Stromal cell of bone marrow (primary cell): ENCODE measurements around the gene MEGF9.

Experiments used
- DNase-seq: peaks from one replicate; pipeline ENCODE4 v3.0.0-alpha.2; 2012; ENCODE audit warnings: low read depth

MEGF9 gene

DNA sequence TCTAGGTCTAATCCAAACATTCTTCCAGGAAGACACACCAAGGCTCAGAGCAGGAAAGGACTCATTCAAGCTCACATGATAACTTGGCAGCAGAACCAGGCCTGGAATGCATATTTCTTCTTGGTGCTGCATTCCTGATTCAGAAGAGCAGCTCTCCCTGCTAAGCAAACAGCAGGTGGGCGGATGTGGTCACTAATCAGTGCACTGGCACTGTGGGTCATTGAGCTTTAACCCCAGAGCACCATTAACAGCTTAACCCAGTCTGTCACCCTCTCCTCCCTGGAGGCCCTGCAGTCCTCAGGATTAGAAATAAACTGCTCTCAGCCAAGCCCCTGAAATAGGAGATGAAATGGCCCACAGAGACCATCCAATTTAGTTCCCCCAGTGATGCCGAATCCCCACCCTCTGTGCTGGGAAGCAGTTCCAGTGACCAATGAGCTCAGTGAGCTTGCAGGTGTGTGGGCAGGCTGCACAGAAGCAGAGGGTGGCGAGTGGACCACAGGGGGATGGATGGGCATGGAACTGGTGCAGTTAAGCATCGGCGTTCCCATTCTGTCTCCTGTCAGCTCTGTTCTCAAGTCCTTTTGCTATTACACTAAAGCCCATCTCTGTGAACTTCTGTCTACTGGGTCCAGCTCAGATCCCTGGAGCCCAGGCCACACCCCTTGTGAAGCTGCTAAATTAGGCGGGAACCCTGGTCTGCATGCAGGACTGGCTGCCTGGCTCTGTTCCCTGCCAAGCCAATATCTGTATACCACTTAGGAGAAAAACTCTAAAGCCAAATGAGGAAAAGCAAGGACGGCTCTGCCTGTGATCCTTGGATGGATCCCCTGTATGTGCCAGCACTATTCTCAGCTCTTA, 16.6 kb upstream of the MEGF9 start:
- DNase-seq = peak; percentile 76

GRCh38 chr9:120729791-120730241, 15.5 kb upstream of the MEGF9 start:
- no peak for DNase-seq

- no peak for DNase-seq
These were observed 12.2 kb upstream of the MEGF9 start for GRCh38 chr9:120726484-120726883.

DNA sequence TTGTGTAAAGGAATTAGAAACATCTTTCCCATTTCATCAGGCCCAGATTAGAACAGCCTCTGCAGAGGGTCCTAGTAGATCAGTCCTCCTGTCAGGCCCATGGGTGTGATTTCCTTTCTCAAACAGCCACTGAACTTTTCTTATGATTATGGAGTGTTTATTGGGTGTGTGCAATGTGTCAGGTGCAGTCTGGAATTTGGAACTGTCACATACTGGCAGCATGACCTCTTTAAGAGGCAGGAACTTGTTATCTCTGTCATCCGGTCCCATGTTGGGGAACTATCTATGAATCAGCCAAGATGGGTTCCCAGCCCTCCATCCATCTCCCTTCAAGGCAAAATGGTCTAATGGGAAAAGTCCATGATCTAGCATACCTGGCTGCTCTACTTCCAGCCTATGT, 11.6 kb upstream of the MEGF9 start:
- DNase-seq = no peak

- DNase-seq = no peak
These were observed 10.6 kb upstream of the MEGF9 start for GRCh38 chr9:120724757-120725400.

DNA sequence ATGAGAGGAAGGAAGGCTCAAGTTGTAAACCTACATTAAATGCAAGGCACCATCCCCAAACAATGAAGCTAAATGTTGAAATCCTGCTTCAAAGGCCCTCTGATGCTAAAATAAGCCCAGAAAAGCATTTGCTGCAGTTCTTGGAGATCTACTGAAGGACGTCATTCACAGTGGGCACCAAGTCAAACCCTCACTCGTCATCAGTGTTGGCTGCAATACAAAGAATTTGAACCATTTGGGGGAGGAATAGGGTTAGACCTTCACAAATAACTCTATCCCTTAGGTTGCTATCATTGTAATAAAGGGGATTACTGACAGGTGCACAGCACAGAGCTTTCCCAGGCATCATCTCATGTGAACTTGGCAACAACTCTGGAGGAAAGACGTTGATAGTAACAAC, 9.3 kb upstream of the MEGF9 start:
- peak; percentile 71 for DNase-seq

- no peak for DNase-seq
These were observed 6.1 kb upstream of the MEGF9 start for GRCh38 chr9:120720404-120720803.

- no peak for DNase-seq
These were observed 4.0 kb upstream of the MEGF9 start for GRCh38 chr9:120718316-120718715.

GRCh38 chr9:120717176-120717575, 2.9 kb upstream of the MEGF9 start:
- DNase-seq = no peak

DNA sequence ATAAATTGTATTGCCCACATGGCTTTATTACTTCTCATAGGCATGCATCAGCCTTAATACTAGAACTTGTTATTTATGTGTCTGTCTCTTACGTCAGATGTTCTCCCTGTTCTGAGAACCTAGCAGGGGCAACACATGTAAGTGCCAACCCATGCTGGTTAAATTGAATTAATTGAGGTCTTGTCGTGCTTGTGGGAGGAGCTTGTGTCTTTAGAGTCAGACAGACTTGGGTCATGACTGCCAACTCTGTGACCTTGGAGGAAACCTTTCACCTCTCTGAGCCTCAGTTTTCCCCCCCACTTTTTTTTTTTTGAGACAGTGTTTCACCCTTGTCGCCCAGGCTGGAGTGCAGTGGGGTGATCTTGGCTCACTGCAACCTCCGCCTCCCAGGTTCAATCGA, 2.2 kb upstream of the MEGF9 start:
- no peak for DNase-seq

DNA sequence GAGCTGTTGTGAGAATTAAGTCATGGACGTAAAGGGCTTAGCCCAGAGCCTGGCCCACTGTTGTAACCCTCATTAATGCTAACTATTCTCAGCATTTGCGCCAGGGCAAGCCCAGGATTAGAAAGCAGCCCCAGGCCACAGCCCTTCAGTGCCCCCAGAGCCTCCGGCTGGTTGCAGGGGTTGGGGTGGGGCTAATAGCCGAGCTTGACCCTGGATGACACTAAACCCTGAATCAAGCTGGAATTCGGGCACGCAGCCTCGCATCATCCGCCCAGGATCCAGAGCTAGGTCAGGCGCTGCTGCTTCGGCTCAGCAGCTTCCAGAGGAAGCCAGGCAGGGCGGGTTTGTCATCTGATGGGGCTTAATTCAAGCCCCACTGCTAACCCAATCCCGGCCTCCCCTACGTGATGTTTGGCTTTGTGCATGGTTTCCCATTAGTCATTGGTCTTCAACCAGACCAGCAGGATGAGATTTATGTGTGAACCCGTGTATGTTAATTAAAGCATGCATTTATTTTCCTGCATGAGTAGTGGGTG, 1.2 kb upstream of the MEGF9 start:
- peak; percentile 76 for DNase-seq

GRCh38 chr9:120714846-120715388, 647 bp upstream of the MEGF9 start:
- DNase-seq = no peak

- no peak for DNase-seq
These were observed 798 bp downstream of the MEGF9 start for GRCh38 chr9:120713257-120714087.

DNA sequence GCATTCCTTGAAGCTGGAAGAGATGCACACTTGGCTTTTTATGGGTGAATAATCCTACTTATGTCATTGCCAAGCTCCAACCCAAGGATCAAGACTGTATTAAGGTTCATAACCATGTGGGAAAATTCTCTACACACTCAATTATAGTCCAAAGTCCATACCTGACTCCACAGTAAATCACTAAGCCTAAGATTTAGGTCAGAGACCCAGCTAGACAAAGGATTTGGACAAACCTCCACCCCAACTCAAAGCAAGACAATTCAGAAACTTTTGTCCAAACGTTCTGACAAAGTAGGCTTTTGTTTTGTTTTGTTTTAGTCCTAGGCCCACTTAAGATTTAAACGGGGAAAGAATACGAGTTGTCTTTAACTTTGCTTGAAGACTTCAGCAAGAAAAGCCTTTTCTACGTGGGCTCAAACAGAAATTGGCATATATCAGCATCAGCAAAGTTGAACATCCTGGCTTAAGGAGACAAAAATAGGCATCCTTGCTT, 1.7 kb downstream of the MEGF9 start:
- DNase-seq = no peak

DNA sequence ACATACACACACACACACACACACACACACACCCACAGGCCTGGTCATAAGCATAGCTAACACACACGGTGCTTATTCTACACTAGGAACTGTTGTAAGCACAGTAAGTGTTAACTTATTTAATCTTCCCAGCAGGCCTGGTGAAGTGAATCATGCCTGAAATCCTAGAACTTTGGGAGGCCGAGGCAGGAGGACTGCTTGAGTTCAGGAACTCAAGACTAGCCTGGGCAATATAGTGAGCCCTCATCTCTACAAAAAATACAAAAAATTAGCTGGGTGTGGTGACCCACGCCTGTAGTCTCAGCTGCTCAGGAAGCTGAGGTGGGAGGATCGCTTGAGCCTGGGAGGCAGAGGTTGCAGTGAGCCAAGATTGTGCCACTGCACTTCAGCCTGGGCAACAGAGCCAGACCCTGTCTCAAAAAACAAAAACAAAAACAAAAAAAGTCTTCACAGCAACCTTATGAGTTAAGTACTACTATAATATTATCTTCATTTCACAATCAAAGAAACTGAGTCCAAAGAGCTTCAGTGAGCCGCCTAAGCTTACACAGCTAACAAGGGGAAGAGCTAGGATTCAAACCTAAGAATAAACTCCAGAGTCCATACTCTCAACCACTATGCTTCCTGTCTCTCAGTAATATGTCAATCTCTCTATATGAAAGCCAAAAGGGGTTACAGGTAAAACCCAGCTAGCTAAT, 2.3 kb downstream of the MEGF9 start:
- DNase-seq = no peak

GRCh38 chr9:120711354-120711753, 2.9 kb downstream of the MEGF9 start:
- no peak for DNase-seq

GRCh38 chr9:120710110-120710981, 3.9 kb downstream of the MEGF9 start:
- no peak for DNase-seq

GRCh38 chr9:120708526-120709224, 5.6 kb downstream of the MEGF9 start:
- no peak for DNase-seq

- DNase-seq = no peak
These were observed 7.1 kb downstream of the MEGF9 start for GRCh38 chr9:120707170-120707569.

DNA sequence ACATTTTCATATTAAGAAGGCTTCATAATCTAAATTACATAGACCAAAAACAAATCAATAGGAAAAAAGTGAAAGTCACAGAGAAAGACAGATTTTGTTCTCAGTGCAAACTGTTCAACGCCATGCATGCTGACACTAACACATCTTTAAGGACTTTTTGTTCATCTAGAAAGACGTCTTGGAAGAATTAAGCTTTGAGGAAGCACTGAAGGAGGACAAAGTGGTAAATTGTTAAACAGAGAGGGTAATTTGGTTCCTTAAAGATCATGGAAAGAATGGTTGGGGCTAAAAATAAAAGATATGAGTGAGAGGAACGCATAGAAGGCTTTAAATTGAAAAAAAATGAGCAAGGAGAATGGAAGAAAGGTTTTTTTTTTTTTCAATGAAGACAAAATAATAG, 9.1 kb downstream of the MEGF9 start:
- no peak for DNase-seq
